AG10803 (cell line): ENCODE data around the gene CEBPG.

Source experiments
- DNase-seq: peaks from one replicate; pipeline ENCODE4 v3.0.0; 2010; ENCODE audit warnings: low read depth
- H3K4me3 ChIP-seq: 2 replicates; pipeline ENCODE4 v1.5.1; 2011; ENCODE audit warnings: mild to moderate bottlenecking, low read length, control low read depth
- CTCF ChIP-seq: conservative IDR thresholded peaks from 2 replicates; pipeline ENCODE4 v1.5.1; 2011; ENCODE audit warnings: mild to moderate bottlenecking, low read length, control low read depth, inconsistent platforms

The CEBPG gene

GRCh38 chr19:33408116-33408515 is 34.6 kb downstream of the CEBPG start:
- TF ChIP-seq CTCF, result no peak
- DNase-seq, result no peak
- no peak overlapping the region for H3K4me3 ChIP-seq

- no peak for DNase-seq
- H3K4me3 ChIP-seq, result no peak overlapping the region
- no peak for TF ChIP-seq CTCF
Measured at GRCh38 chr19:33408538-33409434, 35.3 kb downstream of the CEBPG start.

- DNase-seq, result no peak
- no peak for TF ChIP-seq CTCF
- no peak overlapping the region for H3K4me3 ChIP-seq
Measured at GRCh38 chr19:33409906-33410685, 36.6 kb downstream of the CEBPG start.

GRCh38 chr19:33410915-33411401 is 37.4 kb downstream of the CEBPG start:
- no peak overlapping the region for H3K4me3 ChIP-seq
- no peak for DNase-seq
- no peak for TF ChIP-seq CTCF

GRCh38 chr19:33411621-33412180 is 38.2 kb downstream of the CEBPG start:
- no peak for TF ChIP-seq CTCF
- no peak for DNase-seq
- no peak overlapping the region for H3K4me3 ChIP-seq

- no peak overlapping the region for H3K4me3 ChIP-seq
- no peak for DNase-seq
- TF ChIP-seq CTCF, result no peak
Measured at GRCh38 chr19:33412601-33413425, 39.3 kb downstream of the CEBPG start.
